Stimulated activated naive CD8-positive, alpha-beta T cell treated with anti-CD3 and anti-CD28 coated beads, Interleukin-15, amount 100 ng/mL, for 72 hours (primary cell): ENCODE measurements around the gene ZNF616.
"Not testable (repeated sequence)": the region's sequence is repeated elsewhere in the genome, so short reads cannot be mapped to it uniquely, and the experiment has no call there.

Experiments used
- ATAC-seq: fragments of 150-1000 bp; cut with Tn5 transposase; 2 replicates; pipeline ENCODE4 v1.10.0; 2021; ENCODE audit warnings: mild to moderate bottlenecking, moderate library complexity
- DNase-seq, 2 donors: peaks; one replicate each; pipeline ENCODE4 v3.0.0; 2021 to 2022
- H3K27ac Mint-ChIP-seq, 2 donors: one replicate each; pipeline ENCODE4 v1.8.0; 2022; ENCODE audit warnings: mild to moderate bottlenecking in 2 of 2, mixed read lengths in 2 of 2, moderate library complexity in 2 of 2
- H3K27me3 Mint-ChIP-seq: one replicate; pipeline ENCODE4 v1.8.0; 2022; ENCODE audit warnings: mixed read lengths
- H3K4me1 Mint-ChIP-seq: one replicate; pipeline ENCODE4 v1.8.0; 2022; ENCODE audit warnings: mild to moderate bottlenecking, mixed read lengths
- H3K4me3 Mint-ChIP-seq, 2 donors: one replicate each; pipeline ENCODE4 v1.8.0; 2022; ENCODE audit warnings: mild to moderate bottlenecking in 2 of 2, mixed read lengths in 2 of 2, moderate library complexity in 1 of 2
- H3K9me3 Mint-ChIP-seq, 2 donors: one replicate each; pipeline ENCODE4 v1.8.0; 2022; ENCODE audit warnings: mixed read lengths in 2 of 2

The ZNF616 gene

GRCh38 chr19:52138983-52139251 is 821 bp downstream of the ZNF616 start:
- ATAC-seq (no peak), DNase-seq (peak in 1 of 2 donors; percentile 21)
- Mint-ChIP-seq H3K4me3 (peak overlapping the region; percentile 95), H3K4me1 (peaks cover 33% of the 10 kb centered on the region), H3K27ac (peak overlapping the region; percentile 91 to 92), H3K9me3 (peaks cover 31% of the 10 kb centered on the region in 2 donors), H3K27me3 (no peaks in the 10 kb centered on the region)

GRCh38 chr19:52138278-52138982 is 1.3 kb downstream of the ZNF616 start:
- DNase-seq (peak in 1 of 2 donors; percentile 26), ATAC-seq (peak; percentile 32)
- Mint-ChIP-seq H3K4me3 (peak overlapping the region; percentile 95), H3K9me3 (peaks cover 31 to 33% of the 10 kb centered on the region in 2 donors), H3K27ac (peak overlapping the region; percentile 28 to 91), H3K27me3 (no peaks in the 10 kb centered on the region), H3K4me1 (peaks cover 33% of the 10 kb centered on the region)

- H3K27ac Mint-ChIP-seq, result no peak overlapping the region
- peaks cover 53 to 61% of the 10 kb centered on the region in 2 donors for H3K9me3 Mint-ChIP-seq
- ATAC-seq (no peak), DNase-seq (no peak)
- H3K27me3 Mint-ChIP-seq, result no peaks in the 10 kb centered on the region
- no peak overlapping the region for H3K4me3 Mint-ChIP-seq
- no peaks in the 10 kb centered on the region for H3K4me1 Mint-ChIP-seq
Observed at GRCh38 chr19:52120286-52120685, 19.5 kb downstream of the ZNF616 start.

GRCh38 chr19:52115526-52116053 is 24.1 kb downstream of the ZNF616 start:
- H3K9me3 Mint-ChIP-seq, result peaks cover 66 to 81% of the 10 kb centered on the region in 2 donors
- DNase-seq, result no peak
- H3K4me1 Mint-ChIP-seq, result no peaks in the 10 kb centered on the region
- no peak for ATAC-seq
- no peak overlapping the region for H3K4me3 Mint-ChIP-seq
- no peak overlapping the region for H3K27ac Mint-ChIP-seq
- no peaks in the 10 kb centered on the region for H3K27me3 Mint-ChIP-seq

GRCh38 chr19:52114691-52115090 is 25.0 kb downstream of the ZNF616 start:
- DNase-seq (no peak), ATAC-seq (no peak)
- Mint-ChIP-seq H3K27ac (no peak overlapping the region), H3K9me3 (peaks cover 64 to 79% of the 10 kb centered on the region in 2 donors), H3K27me3 (no peaks in the 10 kb centered on the region), H3K4me3 (no peak overlapping the region), H3K4me1 (no peaks in the 10 kb centered on the region)

- ATAC-seq (no peak), DNase-seq (no peak)
- no peak overlapping the region for H3K27ac Mint-ChIP-seq
- no peaks in the 10 kb centered on the region for H3K4me1 Mint-ChIP-seq
- peaks cover 59 to 74% of the 10 kb centered on the region in 2 donors for H3K9me3 Mint-ChIP-seq
- no peak overlapping the region for H3K4me3 Mint-ChIP-seq
- no peaks in the 10 kb centered on the region for H3K27me3 Mint-ChIP-seq
Observed at GRCh38 chr19:52112624-52113023, 27.1 kb downstream of the ZNF616 start.

GRCh38 chr19:52110780-52111179 is 29.0 kb downstream of the ZNF616 start:
- no peaks in the 10 kb centered on the region for H3K27me3 Mint-ChIP-seq
- DNase-seq (no peak), ATAC-seq (no peak)
- no peaks in the 10 kb centered on the region for H3K4me1 Mint-ChIP-seq
- H3K4me3 Mint-ChIP-seq, result no peak overlapping the region
- peaks cover 58 to 78% of the 10 kb centered on the region in 2 donors for H3K9me3 Mint-ChIP-seq
- no peak overlapping the region for H3K27ac Mint-ChIP-seq

- Mint-ChIP-seq H3K4me1 (no peaks in the 10 kb centered on the region), H3K27ac (no peak overlapping the region), H3K9me3 (peaks cover 28 to 43% of the 10 kb centered on the region in 2 donors), H3K4me3 (no peak overlapping the region), H3K27me3 (no peaks in the 10 kb centered on the region)
- ATAC-seq, result no peak
- no peak for DNase-seq
Observed at GRCh38 chr19:52102782-52103181, 37.0 kb downstream of the ZNF616 start.

GRCh38 chr19:52101866-52102562 is 37.7 kb downstream of the ZNF616 start:
- DNase-seq, result no peak
- H3K27ac Mint-ChIP-seq, result peak overlapping the region in 1 of 2 donors; percentile 16
- no peaks in the 10 kb centered on the region for H3K27me3 Mint-ChIP-seq
- H3K4me1 Mint-ChIP-seq, result no peaks in the 10 kb centered on the region
- H3K9me3 Mint-ChIP-seq, result peaks cover 21 to 43% of the 10 kb centered on the region in 2 donors
- no peak overlapping the region for H3K4me3 Mint-ChIP-seq
- no peak for ATAC-seq

GRCh38 chr19:52099497-52100138 is 40.1 kb downstream of the ZNF616 start:
- Mint-ChIP-seq H3K4me3 (no peak overlapping the region), H3K27me3 (no peaks in the 10 kb centered on the region), H3K4me1 (peaks cover 15% of the 10 kb centered on the region), H3K27ac (peak overlapping the region in 1 of 2 donors; percentile 55), H3K9me3 (peaks cover 15 to 58% of the 10 kb centered on the region in 2 donors)
- no peak for ATAC-seq
- DNase-seq, result no peak

GRCh38 chr19:52096416-52096815 is 43.3 kb downstream of the ZNF616 start:
- not testable (repeated sequence) for DNase-seq, ATAC-seq, H3K27ac Mint-ChIP-seq, H3K27me3 Mint-ChIP-seq
- H3K4me1 Mint-ChIP-seq, result peaks cover 25% of the 10 kb centered on the region
- peak overlapping the region in 1 of 2 donors; percentile 97 for H3K4me3 Mint-ChIP-seq
- peaks cover 35 to 80% of the 10 kb centered on the region in 2 donors for H3K9me3 Mint-ChIP-seq

GRCh38 chr19:52095172-52096014 is 44.3 kb downstream of the ZNF616 start, which contains the start of gene ZNF841:
Gene ZNF841, minus strand, starts transcription at chr19:52095765. Its CDS starts 10,964 bp downstream, at chr19:52084801.
- ATAC-seq, result peak; percentile 99
- Mint-ChIP-seq H3K27me3 (no peaks in the 10 kb centered on the region), H3K4me3 (peak within 1 kb of the TSS; percentile 94 to 97), H3K9me3 (peaks cover 42 to 90% of the 10 kb centered on the region in 2 donors), H3K27ac (peak within 1 kb of the TSS; percentile 98 to 99), H3K4me1 (peaks cover 25% of the 10 kb centered on the region)
- peak; percentile 85 to 92 for DNase-seq

- peak overlapping the region; percentile 94 to 97 for H3K4me3 Mint-ChIP-seq
- peak overlapping the region; percentile 98 to 99 for H3K27ac Mint-ChIP-seq
- H3K4me1 Mint-ChIP-seq, result peaks cover 25% of the 10 kb centered on the region
- H3K9me3 Mint-ChIP-seq, result peaks cover 40 to 91% of the 10 kb centered on the region in 2 donors
- H3K27me3 Mint-ChIP-seq, result no peaks in the 10 kb centered on the region
- no peak for ATAC-seq
- no peak for DNase-seq
Observed at GRCh38 chr19:52094526-52095130, 45.1 kb downstream of the ZNF616 start.

GRCh38 chr19:52086481-52086880 is 53.3 kb downstream of the ZNF616 start:
- peak overlapping the region in 1 of 2 donors; percentile 2 for H3K27ac Mint-ChIP-seq

More at GRCh38 chr19:52086481-52086880, 53.3 kb downstream of the ZNF616 start:
- ATAC-seq, result no peak
- no peak overlapping the region for H3K4me3 Mint-ChIP-seq
- H3K9me3 Mint-ChIP-seq, result peaks cover 66 to 77% of the 10 kb centered on the region in 2 donors
- DNase-seq, result no peak
- no peaks in the 10 kb centered on the region for H3K27me3 Mint-ChIP-seq
- no peaks in the 10 kb centered on the region for H3K4me1 Mint-ChIP-seq
